Activated CD4-positive, alpha-beta T cell treated with anti-CD3 and anti-CD28 coated beads for 24 hours (primary cell): ENCODE measurements around the gene ATP5MG.
A peak's percentile ranks its signal among the peaks of the same experiment; 100 is the strongest.
"Not testable (repeated sequence)": the region's sequence is repeated elsewhere in the genome, so short reads cannot be mapped to it uniquely, and the experiment has no call there.

Experiments
- DNase-seq, 2 donors: peaks; one replicate each; pipeline ENCODE4 v3.0.0-alpha.2; 2020; ENCODE audit warnings: low read depth in 2 of 2

The ATP5MG gene

GRCh38 chr11:118401151-118401879, at the start of gene ATP5MG:
Gene ATP5MG (plus strand): TSS chr11:118401606. CDS start chr11:118401666, 60 bp downstream.
- DNase-seq = peak; percentile 82 to 90

GRCh38 chr11:118353084-118353710, 48.2 kb upstream of the ATP5MG start:
- DNase-seq = no peak

GRCh38 chr11:118358071-118358470, 43.3 kb upstream of the ATP5MG start:
- no peak for DNase-seq

GRCh38 chr11:118359295-118359958, 42.0 kb upstream of the ATP5MG start, which contains the start of gene UBE4A:
Gene UBE4A (plus strand): TSS chr11:118359600. CDS start chr11:118365081, 5,481 bp downstream.
- peak; percentile 96 to 99 for DNase-seq

- no peak for DNase-seq
These were observed 36.3 kb upstream of the ATP5MG start for GRCh38 chr11:118364956-118365615.

GRCh38 chr11:118366287-118366686, 35.1 kb upstream of the ATP5MG start:
- no peak for DNase-seq

GRCh38 chr11:118370774-118371173, 30.6 kb upstream of the ATP5MG start:
- no peak for DNase-seq

- DNase-seq = no peak
These were observed 28.1 kb upstream of the ATP5MG start for GRCh38 chr11:118373263-118373662.

- no peak for DNase-seq
These were observed 27.5 kb upstream of the ATP5MG start for GRCh38 chr11:118373871-118374270.

GRCh38 chr11:118374729-118375128, 26.7 kb upstream of the ATP5MG start:
- DNase-seq = no peak

- no peak for DNase-seq
These were observed 25.4 kb upstream of the ATP5MG start for GRCh38 chr11:118375978-118376377.

GRCh38 chr11:118379497-118379896, 21.9 kb upstream of the ATP5MG start:
- DNase-seq = no peak

GRCh38 chr11:118380571-118380970, 20.8 kb upstream of the ATP5MG start:
- DNase-seq = no peak

- no peak for DNase-seq
These were observed 18.5 kb upstream of the ATP5MG start for GRCh38 chr11:118382954-118383353.

GRCh38 chr11:118383657-118384056, 17.7 kb upstream of the ATP5MG start:
- DNase-seq = no peak

GRCh38 chr11:118396097-118396501, 5.3 kb upstream of the ATP5MG start:
- DNase-seq = no peak

GRCh38 chr11:118397448-118397847, 4.0 kb upstream of the ATP5MG start:
- DNase-seq = no peak

GRCh38 chr11:118398791-118399559, 2.4 kb upstream of the ATP5MG start:
- peak in 1 of 2 donors; percentile 18 for DNase-seq

- no peak for DNase-seq
These were observed 629 bp downstream of the ATP5MG start for GRCh38 chr11:118401880-118402590.

GRCh38 chr11:118402594-118402993, 1.2 kb downstream of the ATP5MG start:
- not testable (repeated sequence) for DNase-seq
